Mesenchymal stem cell (in vitro differentiated cells and primary cell): ENCODE results near the gene IL9R.
"Not testable (repeated sequence)": the region's sequence is repeated elsewhere in the genome, so short reads cannot be mapped to it uniquely, and the experiment has no call there.

Source experiments
- DNase-seq: peaks from one replicate; pipeline ENCODE4 v3.0.0-alpha.2; 2013
- H2AFZ ChIP-seq: one replicate; pipeline ENCODE4 v1.6.1; 2013; ENCODE audit warnings: low read depth, mild to moderate bottlenecking, control low read depth, inconsistent platforms, low read length, moderate library complexity
- H2AK5ac ChIP-seq: 2 replicates; pipeline ENCODE4 v1.6.1; 2013; ENCODE audit warnings: low read length, moderate library complexity, mild to moderate bottlenecking, inconsistent platforms; ENCODE audit not compliant: severe bottlenecking
- H2BK120ac ChIP-seq: one replicate; pipeline ENCODE4 v1.6.1; 2013; ENCODE audit warnings: low read depth, mild to moderate bottlenecking, inconsistent platforms, low read length, moderate library complexity
- H2BK12ac ChIP-seq, 2 experiments: one replicate each; pipeline ENCODE4 v1.6.1; 2013; ENCODE audit warnings: inconsistent platforms in 2 of 2, low read length in 2 of 2, mild to moderate bottlenecking in 2 of 2, moderate library complexity in 2 of 2, control low read depth in 1 of 2
- H2BK15ac ChIP-seq: one replicate; pipeline ENCODE4 v1.6.1; 2013; ENCODE audit warnings: mild to moderate bottlenecking, low read depth, inconsistent platforms; ENCODE audit not compliant: poor library complexity, severe bottlenecking
- H2BK5ac ChIP-seq: 2 replicates; pipeline ENCODE4 v1.6.1; 2013; ENCODE audit warnings: low read depth, mild to moderate bottlenecking, low read length, control low read depth, inconsistent platforms; ENCODE audit not compliant: poor library complexity, severe bottlenecking
- H3K14ac ChIP-seq, 2 experiments: one replicate each; pipeline ENCODE4 v1.6.1; 2013; ENCODE audit warnings: inconsistent platforms in 2 of 2, low read length in 2 of 2, control low read depth in 1 of 2, mild to moderate bottlenecking in 1 of 2, moderate library complexity in 1 of 2
- H3K18ac ChIP-seq, 2 experiments: one replicate each; pipeline ENCODE4 v1.6.1; 2013; ENCODE audit warnings: inconsistent platforms in 2 of 2, low read length in 2 of 2, control low read depth in 1 of 2, low read depth in 1 of 2, mild to moderate bottlenecking in 1 of 2
- H3K23ac ChIP-seq, 2 experiments: one replicate each; pipeline ENCODE4 v1.6.1; 2013; ENCODE audit warnings: inconsistent platforms in 2 of 2, low read length in 2 of 2, mild to moderate bottlenecking in 2 of 2, moderate library complexity in 2 of 2, control low read depth in 1 of 2
- H3K27ac ChIP-seq: 2 replicates; pipeline ENCODE4 v1.5.1; 2013; ENCODE audit warnings: mild to moderate bottlenecking, moderate library complexity, low read length, control low read depth, inconsistent platforms; ENCODE audit not compliant: poor library complexity, severe bottlenecking
- H3K27me3 ChIP-seq, 2 experiments: 2 replicates each; pipeline versions ENCODE4 v1.6.1 to v1.7.0; 2013; ENCODE audit warnings: low read length in 2 of 2, mild to moderate bottlenecking in 2 of 2, moderate library complexity in 2 of 2, control low read depth in 1 of 2, inconsistent platforms in 1 of 2; ENCODE audit not compliant: control insufficient read depth in 1 of 2, insufficient read depth in 1 of 2
- H3K36me3 ChIP-seq, 2 experiments: 2 replicates each; pipeline versions ENCODE4 v1.6.1 to v1.7.0; 2013; ENCODE audit warnings: low read length in 2 of 2, control low read depth in 1 of 2, inconsistent platforms in 1 of 2, low read depth in 1 of 2, mild to moderate bottlenecking in 1 of 2; ENCODE audit not compliant: insufficient read depth in 2 of 2, control insufficient read depth in 1 of 2
- H3K4ac ChIP-seq, 2 experiments: one replicate each; pipeline ENCODE4 v1.6.1; 2013; ENCODE audit warnings: inconsistent platforms in 2 of 2, low read length in 2 of 2, mild to moderate bottlenecking in 2 of 2, moderate library complexity in 2 of 2, control low read depth in 1 of 2, low read depth in 1 of 2
- H3K4me1 ChIP-seq: 2 replicates; pipeline ENCODE4 v1.6.1; 2013; ENCODE audit warnings: low read depth, low read length, control low read depth; ENCODE audit not compliant: control insufficient read depth, insufficient read depth
- H3K4me2 ChIP-seq: 2 replicates; pipeline ENCODE4 v1.6.1; 2013; ENCODE audit warnings: low read length, mild to moderate bottlenecking, inconsistent platforms; ENCODE audit not compliant: poor library complexity, severe bottlenecking
- H3K4me3 ChIP-seq, 2 experiments: 2 replicates each; pipeline versions ENCODE4 v1.5.1 to v1.7.0; 2013; ENCODE audit warnings: low read length in 2 of 2, mild to moderate bottlenecking in 2 of 2, control low read depth in 1 of 2, low read depth in 1 of 2; ENCODE audit not compliant: insufficient read depth in 1 of 2
- H3K79me1 ChIP-seq: replicated peaks from 2 replicates; pipeline ENCODE4 v1.6.1; 2013; ENCODE audit warnings: mild to moderate bottlenecking, control low read depth, low read length, inconsistent platforms; ENCODE audit not compliant: poor library complexity, severe bottlenecking
- H3K9ac ChIP-seq: 2 replicates; pipeline ENCODE4 v1.7.0; 2013; ENCODE audit warnings: mild to moderate bottlenecking, low read length, moderate library complexity
- H3K9me3 ChIP-seq: 2 replicates; pipeline ENCODE4 v1.7.0; 2013; ENCODE audit warnings: mild to moderate bottlenecking, low read length; ENCODE audit not compliant: control insufficient read depth
- H4K8ac ChIP-seq: one replicate; pipeline ENCODE4 v1.6.1; 2013; ENCODE audit warnings: inconsistent platforms, mild to moderate bottlenecking, low read length, moderate library complexity
- H4K91ac ChIP-seq: one replicate; pipeline ENCODE4 v1.6.1; 2013; ENCODE audit warnings: mild to moderate bottlenecking, low read length, inconsistent platforms
- WGBS: methylation state at CpG from one replicate; pipeline ENCODE4 v1.1.7; 2013; ENCODE audit warnings: mixed read lengths; 5-methylcytosine and 5-hydroxymethylcytosine counted together

IL9R gene

GRCh38 chrX:156009691-156010090 is 12.2 kb downstream of the IL9R start:
- not testable (repeated sequence) for H3K9ac ChIP-seq

GRCh38 chrX:156013286-156013953 is 15.9 kb downstream of the IL9R start:
- H2BK12ac ChIP-seq, H3K18ac ChIP-seq, H3K27me3 ChIP-seq, H3K23ac ChIP-seq, H2BK120ac ChIP-seq, H3K36me3 ChIP-seq, H3K4me3 ChIP-seq, H3K4ac ChIP-seq, H2BK15ac ChIP-seq, H3K14ac ChIP-seq, H2AK5ac ChIP-seq, H2AFZ ChIP-seq, DNase-seq, H3K9ac ChIP-seq, H4K91ac ChIP-seq, H2BK5ac ChIP-seq, H3K4me2 ChIP-seq, H3K27ac ChIP-seq, H3K9me3 ChIP-seq, H3K79me1 ChIP-seq, H3K4me1 ChIP-seq, H4K8ac ChIP-seq: not testable (repeated sequence)
- no CpG with 5 or more reads among the region's 5 CpGs for WGBS

More at GRCh38 chrX:156009691-156010090, 12.2 kb downstream of the IL9R start:
- H3K36me3 ChIP-seq, DNase-seq, H3K14ac ChIP-seq, H3K4ac ChIP-seq, H2BK15ac ChIP-seq, H3K9me3 ChIP-seq, H2AFZ ChIP-seq, H3K23ac ChIP-seq, H4K8ac ChIP-seq, H3K27me3 ChIP-seq, H3K4me2 ChIP-seq, H2BK12ac ChIP-seq, H2BK5ac ChIP-seq, H3K79me1 ChIP-seq, H3K18ac ChIP-seq, H3K27ac ChIP-seq, H3K4me1 ChIP-seq, H4K91ac ChIP-seq, H2BK120ac ChIP-seq, H3K4me3 ChIP-seq, H2AK5ac ChIP-seq: not testable (repeated sequence)
- WGBS, result 92% methylated on average over 5 of the region's 9 CpGs

- not testable (repeated sequence) for H3K23ac ChIP-seq, H3K27ac ChIP-seq
- 100% methylated on average over 1 of the region's 5 CpGs for WGBS
Observed at GRCh38 chrX:156019846-156020245, 22.4 kb downstream of the IL9R start.

GRCh38 chrX:156023002-156023401 is 25.5 kb downstream of the IL9R start:
- not testable (repeated sequence) for H4K8ac ChIP-seq, H3K4me3 ChIP-seq, H3K23ac ChIP-seq, H2AK5ac ChIP-seq, DNase-seq, H2BK5ac ChIP-seq, H3K27me3 ChIP-seq, H3K4me1 ChIP-seq, H3K9me3 ChIP-seq, H4K91ac ChIP-seq, H3K4ac ChIP-seq, H3K27ac ChIP-seq, H2BK120ac ChIP-seq, H3K18ac ChIP-seq, H3K14ac ChIP-seq, H3K36me3 ChIP-seq, H2BK15ac ChIP-seq, H3K79me1 ChIP-seq, H2BK12ac ChIP-seq, H3K4me2 ChIP-seq, H3K9ac ChIP-seq, H2AFZ ChIP-seq
- no CpG with 5 or more reads among the region's 9 CpGs for WGBS

More at GRCh38 chrX:156019846-156020245, 22.4 kb downstream of the IL9R start:
- not testable (repeated sequence) for H2BK5ac ChIP-seq, H3K9me3 ChIP-seq, DNase-seq, H3K18ac ChIP-seq, H4K8ac ChIP-seq, H3K4ac ChIP-seq, H2BK12ac ChIP-seq, H3K9ac ChIP-seq, H3K4me2 ChIP-seq, H3K36me3 ChIP-seq, H2BK15ac ChIP-seq, H2AFZ ChIP-seq, H2BK120ac ChIP-seq, H3K27me3 ChIP-seq, H3K4me3 ChIP-seq, H3K14ac ChIP-seq, H3K4me1 ChIP-seq, H3K79me1 ChIP-seq, H2AK5ac ChIP-seq, H4K91ac ChIP-seq
